A549 (cell line): ENCODE measurements around the gene MUC5AC.

Source experiments
- BCL3 ChIP-seq: fragments of >200 bp; sonication (Bioruptor Twin); formaldehyde crosslinking; IDR thresholded peaks from 3 replicates; pipeline ENCODE4 v1.6.1; 2016
- CTCF ChIP-seq: fragments of >200 bp; sonication (Bioruptor Twin); formaldehyde crosslinking; IDR thresholded peaks from 3 replicates; pipeline ENCODE4 v1.5.1; 2016
- E2F6 ChIP-seq: IDR thresholded peaks from 2 replicates; pipeline ENCODE4 v1.6.1; 2012; ENCODE audit warnings: low read depth, borderline replicate concordance
- EP300 ChIP-seq, 2 experiments: fragments of >200 bp; sonication (Bioruptor Twin); formaldehyde crosslinking; IDR thresholded peaks; 2 replicates in 1 of 2; 3 replicates in 1 of 2; pipeline ENCODE4 v1.6.1; 2016 to 2017
- HOXB13 ChIP-seq: fragments of 250-450 bp; sonication (Bioruptor Pico); IDR thresholded peaks from 2 replicates; pipeline ENCODE4 v1.5.0; 2020; ENCODE audit warnings: low read depth, mild to moderate bottlenecking, moderate library complexity
- KDM5A ChIP-seq: fragments of 200-600 bp; sonication (generic); IDR thresholded peaks from 2 replicates; pipeline ENCODE4 v1.6.1; 2016; ENCODE audit warnings: antibody characterized with exemption, mild to moderate bottlenecking
- MAX ChIP-seq: IDR thresholded peaks from 2 replicates; pipeline ENCODE4 v1.6.1; 2012
- PBX3 ChIP-seq: IDR thresholded peaks from 2 replicates; pipeline ENCODE4 v1.6.1; 2012
- POLR2A ChIP-seq: IDR thresholded peaks from 2 replicates; pipeline ENCODE4 v1.6.1; 2012; ENCODE audit warnings: mild to moderate bottlenecking, low read length
- REST ChIP-seq: fragments of 200-600 bp; sonication (generic); IDR thresholded peaks from 2 replicates; pipeline ENCODE4 v1.6.1; 2016; ENCODE audit warnings: antibody characterized with exemption, mild to moderate bottlenecking, moderate library complexity
- SMC3 ChIP-seq: fragments of >200 bp; sonication (Bioruptor Twin); formaldehyde crosslinking; IDR thresholded peaks from 3 replicates; pipeline ENCODE4 v1.6.1; 2018; ENCODE audit warnings: inconsistent platforms

- no peak for TF ChIP-seq SMC3
- no peak for TF ChIP-seq POLR2A
- no peak for TF ChIP-seq CTCF
- TF ChIP-seq E2F6: no peak
- TF ChIP-seq EP300 (IDR thresholded peaks at IDR 0.05): no peak
- no peak for TF ChIP-seq KDM5A
- no peak for TF ChIP-seq BCL3
- no peak for TF ChIP-seq HOXB13 (CRISPR knock-in tag)
- no peak for TF ChIP-seq MAX
- no peak for TF ChIP-seq PBX3
- TF ChIP-seq REST: no peak
These were observed 30.7 kb upstream of the MUC5AC start for GRCh38 chr11:1126935-1127663.
